PC-3 (cell line): Measurements from ENCODE around the gene BHLHE23. TPM values are rescaled to one million over a fixed set of nuclear protein-coding genes. Genes with fewer than 3 reads are reported as not detected.

ENCODE experiments used
- ATAC-seq: fragments of 200-7000 bp; cut with Tn5 transposase; 2 replicates; pipeline ENCODE4 v1.9.1; 2020; ENCODE audit warnings: mild to moderate bottlenecking, moderate library complexity
- BruUV-seq: library from RNA; stranded (reverse); fragments of 400-500 nt; replicated peaks from 2 replicates; lab custom pipeline; 2021; lab: Mats Ljungman, UMichigan
- CTCF ChIA-PET: fragments of 300-600 bp; sonication (Branson Sonifier 250); formaldehyde crosslinking; loops from one replicate; lab custom pipeline; 2022; ENCODE audit warnings: antibody characterized with exemption; lab: Charles Lee
- POLR2A ChIA-PET: fragments of 300-600 bp; sonication (Branson Sonifier 250); formaldehyde crosslinking; loops from one replicate; lab custom pipeline; 2022; ENCODE audit warnings: antibody characterized with exemption; ENCODE audit not compliant: unreplicated experiment; lab: Charles Lee
- DNase-seq: peaks from one replicate; pipeline ENCODE4 v3.0.0-alpha.2; 2015
- H2AFZ ChIP-seq: fragments of 300-600 bp; sonication (generic); 2 replicates; pipeline ENCODE4 v1.6.0; 2016; ENCODE audit warnings: antibody characterized with exemption, low read length
- H3F3A ChIP-seq: fragments of 300-600 bp; sonication (generic); one replicate; pipeline ENCODE4 v1.6.0; 2017; ENCODE audit warnings: antibody characterized with exemption, low read length, control low read depth, mild to moderate bottlenecking; ENCODE audit not compliant: unreplicated experiment
- H3K27ac ChIP-seq: fragments of 300-600 bp; sonication (generic); 2 replicates; pipeline ENCODE4 v1.5.1; 2016; ENCODE audit warnings: mild to moderate bottlenecking, low read length
- H3K27me3 ChIP-seq: fragments of 300-600 bp; sonication (generic); 2 replicates; pipeline ENCODE4 v1.6.1; 2016; ENCODE audit warnings: low read length, mixed read lengths
- H3K36me3 ChIP-seq: fragments of 300-600 bp; sonication (generic); 2 replicates; pipeline ENCODE4 v1.6.1; 2016; ENCODE audit warnings: low read depth, mixed run types, low read length, mixed read lengths
- H3K4me1 ChIP-seq: fragments of 300-600 bp; sonication (generic); 2 replicates; pipeline ENCODE4 v1.5.1; 2016; ENCODE audit warnings: low read length; ENCODE audit not compliant: insufficient read depth
- H3K4me2 ChIP-seq: fragments of 300-600 bp; sonication (generic); 2 replicates; pipeline ENCODE4 v1.6.0; 2016; ENCODE audit warnings: low read length
- H3K4me3 ChIP-seq: fragments of 300-600 bp; sonication (generic); 2 replicates; pipeline ENCODE4 v1.5.1; 2016; ENCODE audit warnings: mild to moderate bottlenecking, low read length, mixed read lengths
- H3K79me2 ChIP-seq: fragments of 300-600 bp; sonication (generic); 2 replicates; pipeline ENCODE4 v1.6.1; 2017; ENCODE audit warnings: low read length, mixed read lengths
- H3K9ac ChIP-seq: fragments of 300-600 bp; sonication (generic); 2 replicates; pipeline ENCODE4 v1.6.0; 2016; ENCODE audit warnings: mild to moderate bottlenecking, low read length
- H3K9me2 ChIP-seq: fragments of 300-600 bp; sonication (generic); replicated peaks from 2 replicates; pipeline ENCODE4 v1.6.1; 2016; ENCODE audit warnings: mixed run types, low read length, mixed read lengths
- H3K9me3 ChIP-seq: fragments of 300-600 bp; sonication (generic); 2 replicates; pipeline ENCODE4 v1.6.1; 2016; ENCODE audit warnings: low read length, mixed read lengths
- H4K20me1 ChIP-seq: fragments of 300-600 bp; sonication (generic); 2 replicates; pipeline ENCODE4 v1.6.1; 2016; ENCODE audit warnings: low read length, mixed read lengths
- CTCF ChIP-seq: fragments of 300-600 bp; sonication (generic); conservative IDR thresholded peaks from 2 replicates; pipeline ENCODE4 v1.5.1; 2017; ENCODE audit warnings: antibody characterized with exemption, low read depth, mild to moderate bottlenecking, low read length
- EZH2 ChIP-seq: fragments of 300-600 bp; sonication (generic); IDR thresholded peaks from one replicate; pipeline ENCODE4 v1.6.1; 2017; ENCODE audit warnings: antibody characterized with exemption, mild to moderate bottlenecking, low read length; ENCODE audit not compliant: unreplicated experiment
- EZH2phosphoT487 ChIP-seq: fragments of 300-600 bp; sonication (generic); IDR thresholded peaks from 2 replicates; pipeline ENCODE4 v1.6.1; 2018; ENCODE audit warnings: mild to moderate bottlenecking, antibody characterized with exemption, low read length, borderline replicate concordance
- intact Hi-C: fragments of 100-400 bp; cut with micrococcal nuclease; formaldehyde crosslinking; loops from 2 replicates; pipeline ENCODE4 v1.9.0; 2023
- total RNA-seq: library from RNA; depleted of rRNA; stranded (reverse); fragments of >200 nt; gene quantifications from 2 replicates; pipeline ENCODE4 v1.2.3, GENCODE V29; 2014

The BHLHE23 gene
- total RNA-seq, 1 experiment from 2014 or later: not detected

- ChIA-PET CTCF (interaction anchor here (0.5 kb wide), 1 partner anchor 208 kb away, joined by 5 read pairs; no protein-coding TSS in a partner anchor), POLR2A (no interaction called here)
- no TSS peak for BruUV-seq
These were observed 19.0 kb upstream of the BHLHE23 start for GRCh38 chr20:63025534-63026331.

GRCh38 chr20:63024573-63025392 lies 18.0 kb upstream of the BHLHE23 start:
- DNase-seq (no peak), ATAC-seq (no peak)
- peaks cover 2% of the 10 kb centered on the region; the same call in 1 of the 2 replicates for H3K4me1 ChIP-seq
- POLR2A ChIA-PET: no interaction called here
- H3K27me3 ChIP-seq: peaks cover 73% of the 10 kb centered on the region
- TF ChIP-seq CTCF: no peak
- no peak for TF ChIP-seq EZH2
- no peak for TF ChIP-seq EZH2phosphoT487
- peak overlapping the region; percentile 74 for H3K4me2 ChIP-seq
- CTCF ChIA-PET: no interaction called here
- H3K9ac ChIP-seq: no peak overlapping the region
- H3K9me3 ChIP-seq: no peaks in the 10 kb centered on the region
- H2AFZ ChIP-seq: peak overlapping the region; percentile 67; the same call in 1 of the 2 replicates
- no peak overlapping the region; the same call in 1 of the 2 replicates for H3K4me3 ChIP-seq
- no peaks in the 10 kb centered on the region for H3K79me2 ChIP-seq
- intact Hi-C loops: no loop called here
- no peaks in the 10 kb centered on the region for H3K36me3 ChIP-seq
- no peak overlapping the region for H3K27ac ChIP-seq
- no TSS peak for BruUV-seq
- no peaks in the 10 kb centered on the region for H3K9me2 ChIP-seq
- H3F3A ChIP-seq: no peaks in the 10 kb centered on the region
- H4K20me1 ChIP-seq: no peaks in the 10 kb centered on the region

More at GRCh38 chr20:63025534-63026331, 19.0 kb upstream of the BHLHE23 start:
- intact Hi-C loops: no loop called here
- Histone ChIP-seq H3K27me3 (peaks cover 76% of the 10 kb centered on the region), H3K4me2 (peak overlapping the region; percentile 74), H3K9me3 (no peaks in the 10 kb centered on the region), H3K79me2 (no peaks in the 10 kb centered on the region), H3K9ac (no peak overlapping the region), H4K20me1 (no peaks in the 10 kb centered on the region), H3K4me1 (no peaks in the 10 kb centered on the region), H2AFZ (peak overlapping the region; percentile 67), H3K9me2 (no peaks in the 10 kb centered on the region), H3K36me3 (no peaks in the 10 kb centered on the region), H3K27ac (no peak overlapping the region), H3K4me3 (peak overlapping the region; percentile 39), H3F3A (no peaks in the 10 kb centered on the region)
- peak; percentile 43 for DNase-seq
- peak; percentile 60 for ATAC-seq
- TF ChIP-seq CTCF: no peak
- no peak for TF ChIP-seq EZH2phosphoT487
- TF ChIP-seq EZH2: no peak
